Activated CD8-positive, alpha-beta memory T cell treated with anti-CD3 and anti-CD28 coated beads, Interleukin-2, amount 50 U/mL, for 4 hours (primary cell): ENCODE measurements around the gene DIPK1A.

Experiments used
- DNase-seq: peaks from one replicate; pipeline ENCODE4 v3.0.0-alpha.2; 2020

DIPK1A gene

DNA sequence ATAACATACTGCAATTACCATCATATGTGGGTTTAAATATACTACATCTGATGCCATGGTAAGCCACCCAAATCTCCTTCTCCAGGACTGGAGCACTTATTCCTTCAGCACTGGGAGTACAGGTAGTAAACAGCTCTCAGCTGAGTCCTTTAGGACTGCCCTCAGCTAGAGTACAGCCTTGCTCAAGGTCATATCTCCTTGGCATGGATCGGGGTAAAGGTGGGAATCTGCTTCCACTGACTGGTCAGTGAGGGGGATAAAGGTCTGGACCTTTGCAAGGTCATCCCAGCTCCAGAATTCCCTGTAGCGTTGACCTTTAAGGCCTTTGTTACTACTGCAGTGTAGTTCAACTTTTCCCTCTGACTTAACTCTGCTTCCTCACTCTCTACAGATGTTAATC is 90.7 kb downstream of the DIPK1A start:
- DNase-seq = no peak

DNA sequence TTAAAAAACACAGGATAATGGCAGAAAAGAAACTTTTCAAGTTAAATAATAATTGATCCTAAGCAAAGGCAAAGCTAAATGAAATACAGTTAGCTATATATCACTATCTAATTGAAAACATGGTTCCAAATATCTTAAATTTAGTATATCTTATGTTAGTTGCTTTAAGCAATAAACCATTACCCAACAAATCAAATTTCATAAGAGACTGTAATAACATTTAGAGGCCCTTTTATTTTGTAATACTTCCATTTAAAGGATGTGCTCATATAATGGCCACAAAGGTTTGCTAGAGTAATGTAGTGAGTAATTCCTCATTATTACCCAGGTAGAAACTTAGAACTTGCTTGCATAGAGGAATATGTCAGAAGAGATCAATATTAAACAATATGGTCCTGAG is 97.1 kb downstream of the DIPK1A start:
- DNase-seq = no peak

DNA sequence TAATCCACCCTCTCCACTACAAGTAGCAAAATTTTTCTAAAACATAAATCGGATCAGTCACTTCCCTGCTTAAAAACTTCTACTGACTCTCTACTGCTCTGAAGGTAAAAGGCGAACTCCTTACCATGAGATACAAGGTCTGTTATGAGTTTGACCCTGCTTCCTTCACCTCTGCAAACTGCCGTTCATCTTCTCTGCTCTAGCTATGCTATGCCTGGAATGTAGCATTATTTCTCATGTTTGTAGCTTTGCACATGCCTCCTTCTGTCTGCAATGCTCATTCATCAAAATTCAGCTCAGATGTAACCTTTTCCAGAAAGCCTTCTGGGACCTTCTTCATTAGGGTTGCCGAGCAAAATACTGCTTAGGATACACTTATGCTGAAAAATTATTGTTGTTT is 98.7 kb downstream of the DIPK1A start:
- DNase-seq = no peak

DNA sequence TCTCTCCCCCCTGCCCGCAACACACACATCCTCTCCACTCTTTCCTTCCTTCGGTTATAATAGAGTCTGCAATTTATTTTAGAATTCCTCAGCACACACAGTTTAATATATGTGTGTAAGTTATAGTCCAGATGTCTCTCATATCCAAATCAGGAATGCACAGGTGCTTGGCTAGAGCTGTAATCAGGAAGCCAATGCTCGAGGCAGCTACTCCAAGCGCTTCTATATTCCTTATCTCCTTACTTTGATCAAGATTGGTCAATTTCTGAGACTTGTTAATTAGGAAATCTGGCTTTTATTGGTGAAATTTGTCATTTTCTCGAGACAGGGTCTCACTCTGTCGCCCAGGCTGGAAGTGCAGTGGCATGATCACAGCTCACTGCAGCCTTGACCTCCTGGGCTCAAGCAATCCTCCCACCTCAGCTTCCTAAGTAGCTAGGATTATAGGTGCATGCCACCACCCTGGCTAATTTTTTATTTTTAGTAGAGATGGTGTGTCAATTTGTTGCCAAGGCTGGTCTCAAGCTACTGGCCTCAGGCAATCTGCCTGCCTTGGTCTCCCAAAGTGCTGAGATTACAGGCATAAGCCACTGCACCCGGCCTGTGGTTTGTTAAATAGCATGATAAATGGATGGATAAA is 101.7 kb downstream of the DIPK1A start:
- no peak for DNase-seq

DNA sequence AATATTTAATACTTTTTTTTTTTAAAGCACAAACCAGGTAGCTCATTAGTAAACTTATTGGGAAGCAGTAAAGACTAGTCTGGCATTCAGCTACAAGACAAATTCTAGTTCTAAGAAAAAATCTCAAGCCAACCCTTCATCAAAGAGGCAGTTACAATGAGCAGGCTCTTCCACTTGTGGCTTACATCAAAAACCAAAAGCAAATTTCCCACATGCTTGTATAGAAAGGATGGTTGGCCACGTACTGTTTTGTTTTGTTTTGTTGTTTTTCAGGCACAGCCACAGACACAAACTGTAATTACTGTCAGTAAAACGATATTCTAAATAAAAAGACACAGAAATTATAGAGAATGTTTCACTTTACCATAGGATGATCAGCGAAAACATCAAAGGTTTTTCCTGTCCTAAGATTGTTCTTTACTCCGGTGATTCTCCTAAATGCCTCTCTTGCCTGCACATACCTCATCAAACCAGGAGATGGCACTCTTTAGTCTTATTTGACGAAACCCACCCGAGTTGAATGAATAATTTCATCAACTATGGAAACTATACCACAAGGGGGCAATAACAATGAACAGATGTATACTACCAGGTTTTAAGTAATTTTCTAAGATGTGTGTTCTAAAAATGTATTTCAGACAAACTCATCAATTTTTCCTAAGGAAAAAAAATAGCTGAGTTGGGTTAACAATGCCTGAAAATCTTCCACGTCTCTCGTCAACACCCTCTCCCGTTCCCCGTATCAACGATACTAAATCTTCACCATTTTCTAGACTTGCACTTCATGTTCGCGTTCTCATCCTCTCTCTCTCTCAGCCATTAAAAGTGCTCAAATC is 102.5 kb downstream of the DIPK1A start:
- peak; percentile 35 for DNase-seq

DNA sequence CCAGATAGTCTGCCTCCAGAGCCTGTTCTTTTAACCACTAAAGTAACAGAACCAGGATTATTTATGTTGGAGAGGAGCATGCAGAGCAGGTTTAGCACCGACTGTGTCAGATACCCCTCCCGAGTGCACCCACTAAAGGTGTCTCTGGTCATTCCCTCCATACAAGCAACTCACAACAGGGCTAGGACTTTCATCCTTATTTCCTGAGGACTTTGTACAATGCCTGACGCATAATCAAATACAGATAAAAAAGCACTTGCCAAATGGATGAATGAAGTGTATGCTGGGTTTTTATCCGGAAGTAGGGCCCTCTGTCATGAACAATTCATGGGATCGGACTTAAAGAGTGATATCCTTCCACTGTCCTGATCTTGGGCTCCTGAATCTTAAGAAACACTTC is 103.4 kb downstream of the DIPK1A start:
- no peak for DNase-seq

DNA sequence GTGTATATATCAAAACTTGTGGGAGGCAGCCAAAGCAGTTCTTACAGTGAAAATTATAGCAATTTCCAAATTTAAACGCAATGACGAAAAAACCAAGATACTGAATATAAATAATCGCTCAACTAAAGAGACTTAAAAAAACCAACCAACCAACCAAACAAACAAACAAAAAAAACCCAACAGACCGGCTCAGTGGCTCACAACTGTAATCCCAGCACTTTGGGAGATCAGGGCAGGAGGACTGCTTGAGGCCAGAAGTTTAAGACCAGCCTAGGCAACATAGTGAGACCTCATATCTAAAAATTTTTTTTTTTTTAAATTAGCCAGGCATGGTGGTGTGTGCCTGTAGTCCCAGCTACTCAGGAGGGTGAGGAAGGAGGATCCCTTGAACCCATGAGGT is 106.0 kb downstream of the DIPK1A start:
- no peak for DNase-seq

DNA sequence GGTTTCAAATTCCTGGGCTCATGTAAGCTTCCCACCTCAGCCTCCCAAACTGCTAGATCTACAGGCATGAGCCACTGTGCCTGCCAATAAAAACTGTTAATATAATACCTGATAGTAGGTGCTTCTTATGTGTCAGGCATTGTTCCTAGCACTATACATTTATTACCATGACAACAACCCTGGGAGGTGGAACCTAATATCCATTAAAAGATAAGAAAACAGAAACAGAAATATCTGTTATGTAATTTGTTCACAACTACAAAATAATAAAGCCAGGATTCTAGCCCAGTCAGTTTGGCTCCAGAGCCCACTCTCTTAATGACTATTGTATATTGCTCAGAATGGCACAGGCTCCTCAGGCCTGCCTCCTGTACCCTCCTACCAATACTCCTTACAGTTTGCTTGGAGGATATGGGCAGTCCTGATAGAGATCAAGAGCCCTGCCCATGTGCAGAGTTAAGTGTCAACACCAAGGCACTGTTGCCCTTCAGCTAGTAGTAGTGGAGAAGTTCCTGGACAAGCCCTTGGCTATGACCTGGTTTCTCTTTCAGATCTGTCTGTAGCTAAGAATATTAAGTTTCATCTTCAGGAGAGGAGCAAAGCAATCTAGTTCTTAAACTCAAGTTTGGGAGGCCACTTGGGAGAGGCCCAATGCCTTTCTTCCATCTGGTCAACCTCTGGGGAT is 107.0 kb downstream of the DIPK1A start:
- DNase-seq = no peak

DNA sequence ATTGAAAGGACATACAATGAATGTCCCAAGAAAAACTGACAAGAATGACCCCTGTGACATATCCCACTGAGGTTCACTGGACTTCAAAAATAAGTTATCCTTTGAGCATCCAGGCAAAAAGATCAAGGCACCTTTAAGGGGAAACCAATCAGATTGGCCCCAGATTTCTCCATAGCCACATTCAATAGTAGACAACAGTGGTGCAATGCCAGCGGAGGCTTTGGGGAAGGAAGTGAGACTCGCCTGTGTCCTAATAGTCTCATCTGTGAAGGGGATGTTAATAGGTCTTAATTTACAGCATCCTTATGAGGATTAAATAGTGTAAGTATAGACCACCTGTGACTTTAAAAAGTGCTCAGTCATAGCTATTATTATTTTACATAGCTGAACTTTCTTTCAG is 108.0 kb downstream of the DIPK1A start:
- DNase-seq = no peak

DNA sequence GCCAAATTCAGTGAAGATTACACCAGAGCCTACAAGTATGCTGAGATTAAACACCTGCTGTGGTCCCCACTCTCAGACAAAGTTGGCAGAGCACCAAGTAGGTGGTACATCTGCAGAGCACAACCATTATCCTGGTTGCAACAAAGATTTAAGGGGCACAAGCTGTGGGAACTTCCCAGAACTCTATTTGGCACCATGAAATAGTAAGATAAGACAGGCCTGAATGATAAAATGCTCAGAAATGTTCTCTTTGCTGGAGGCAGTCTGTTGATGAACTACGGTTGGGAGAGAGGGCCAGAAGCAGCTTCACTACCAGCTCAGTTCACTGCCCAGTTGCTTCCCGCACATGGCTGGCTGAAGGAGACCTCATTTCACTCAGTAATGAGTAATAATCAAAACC is 109.5 kb downstream of the DIPK1A start:
- no peak for DNase-seq

DNA sequence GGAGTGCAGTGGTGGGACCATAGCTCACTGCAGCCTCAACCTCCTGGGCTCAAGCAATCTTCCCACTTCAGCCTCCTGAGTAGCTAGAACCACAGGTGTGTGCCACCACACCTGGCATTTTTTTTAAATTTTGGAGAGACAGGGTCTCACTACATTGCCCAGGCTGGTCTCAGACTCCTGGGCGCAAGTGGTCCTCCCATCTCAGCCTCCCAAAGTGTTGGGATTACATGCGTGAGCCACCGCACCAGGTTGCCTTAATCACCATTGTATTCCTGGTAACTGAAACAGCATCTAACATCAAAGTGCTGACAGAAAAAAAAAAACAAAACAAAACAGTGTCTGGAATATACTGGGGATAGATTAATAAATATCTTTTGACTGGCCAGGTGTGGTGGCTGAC is 111.2 kb downstream of the DIPK1A start:
- no peak for DNase-seq

DNA sequence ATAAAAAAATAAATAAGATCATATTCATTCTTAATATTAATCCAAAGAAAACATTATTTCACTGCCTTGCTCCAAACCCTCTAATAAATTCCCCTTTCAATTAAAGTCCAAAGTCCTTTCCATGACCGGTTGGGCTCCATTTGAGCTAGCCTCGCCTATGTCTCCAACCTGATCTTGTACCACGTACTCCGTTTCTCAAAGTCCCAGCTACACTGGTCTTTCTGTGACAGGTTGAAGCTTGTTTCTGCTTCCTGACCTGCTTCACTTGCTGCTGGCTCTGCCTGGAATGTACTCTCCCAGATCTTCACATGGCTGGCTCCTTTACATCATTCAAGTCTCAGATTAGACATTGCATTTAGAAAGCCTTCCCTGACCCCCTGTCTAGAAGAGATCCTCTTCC is 113.1 kb downstream of the DIPK1A start:
- no peak for DNase-seq

DNA sequence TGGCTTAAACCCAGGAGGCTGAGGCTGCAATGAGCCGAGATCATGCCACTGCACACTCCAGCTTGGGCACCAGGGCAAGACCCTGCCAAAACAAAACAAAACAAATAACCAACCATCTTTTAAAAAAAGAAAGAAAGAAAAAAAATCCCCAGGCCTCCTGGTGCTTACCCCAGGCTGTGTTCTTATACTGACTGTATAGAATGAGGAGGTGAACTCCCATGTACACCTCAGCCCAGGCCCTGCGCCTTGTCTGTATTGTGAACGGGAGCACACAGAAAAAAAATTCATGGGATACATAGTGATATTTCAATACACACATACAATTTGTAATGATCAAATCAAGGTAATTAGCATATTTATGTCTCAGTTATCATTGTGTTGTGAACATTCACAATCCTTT is 115.4 kb downstream of the DIPK1A start:
- DNase-seq = no peak

DNA sequence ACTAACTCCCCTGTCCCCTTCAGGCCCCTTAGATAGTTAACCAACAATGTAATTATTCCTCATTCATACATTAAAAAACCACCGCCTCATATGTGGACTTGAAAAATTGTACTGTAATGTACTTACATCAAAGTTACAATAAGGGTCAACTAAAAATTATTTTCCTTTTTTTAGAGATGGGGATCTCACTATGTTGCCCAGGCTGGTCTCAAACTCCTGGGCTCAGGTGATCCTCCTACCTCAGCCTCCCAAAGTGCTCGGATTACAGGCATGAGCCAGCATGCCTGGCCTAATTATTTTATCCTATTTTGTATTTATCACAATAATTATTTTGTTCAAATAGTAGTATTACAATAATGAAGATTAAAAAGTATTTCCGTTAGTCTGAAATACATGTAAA is 116.8 kb downstream of the DIPK1A start:
- DNase-seq = no peak

DNA sequence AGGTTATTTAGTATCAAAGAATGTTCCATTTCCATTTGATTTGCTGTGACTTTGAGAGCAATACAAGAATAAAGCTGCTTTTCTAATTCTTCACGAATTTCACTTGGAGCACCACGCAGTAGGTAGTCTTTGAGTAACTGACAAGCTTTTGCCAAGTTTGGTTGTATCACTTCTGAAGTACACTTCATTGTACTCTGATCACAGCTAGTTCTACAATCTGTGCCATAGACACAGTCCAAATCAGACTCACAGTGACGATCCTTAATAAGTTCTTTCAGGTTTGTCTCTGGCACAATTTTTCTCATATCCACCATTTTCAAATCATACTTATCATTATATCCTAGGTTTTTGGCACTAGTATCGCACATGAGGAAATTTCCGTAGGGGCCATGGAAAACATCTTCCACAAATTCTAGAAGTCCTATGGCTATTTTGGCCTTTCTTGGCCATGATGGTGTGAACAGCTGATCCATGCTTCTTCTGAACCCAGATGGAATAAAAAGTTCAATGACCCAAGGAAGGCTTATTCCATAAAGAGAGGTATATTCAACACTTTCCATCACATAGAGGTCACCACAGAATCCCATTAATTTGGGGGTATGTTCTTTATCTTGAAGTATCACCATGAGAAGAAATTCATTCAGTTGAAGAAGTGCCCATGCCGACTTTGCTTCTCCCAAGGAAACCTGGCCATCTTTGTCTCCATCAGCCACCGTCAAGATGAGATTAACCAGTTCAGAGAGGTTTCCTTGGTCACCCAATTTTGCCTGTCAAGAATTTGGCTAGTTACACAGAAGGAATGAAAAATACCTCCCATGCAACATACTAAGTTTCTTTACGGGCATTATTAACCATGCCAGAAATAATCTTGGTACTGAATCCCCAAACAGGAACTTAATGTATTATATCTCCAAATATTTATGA is 117.6 kb downstream of the DIPK1A start:
- DNase-seq = no peak

DNA sequence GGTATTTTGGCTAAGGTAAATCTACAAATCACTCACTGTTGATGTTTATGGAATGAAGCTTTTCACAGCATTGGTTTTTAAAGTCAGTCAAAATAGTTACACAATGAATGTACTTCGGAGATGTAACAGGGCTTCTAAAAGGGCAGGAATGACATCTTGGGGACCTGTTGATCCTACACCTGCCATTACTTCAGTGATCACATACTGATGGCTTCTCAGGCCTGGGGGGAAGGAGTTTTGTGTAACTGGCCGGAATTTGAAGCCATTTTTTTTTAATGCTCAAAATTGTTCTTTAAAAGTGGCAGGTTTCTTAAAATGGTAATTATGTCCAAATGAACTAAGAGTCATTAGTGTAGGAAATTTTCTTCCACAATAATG is 118.2 kb downstream of the DIPK1A start:
- no peak for DNase-seq

DNA sequence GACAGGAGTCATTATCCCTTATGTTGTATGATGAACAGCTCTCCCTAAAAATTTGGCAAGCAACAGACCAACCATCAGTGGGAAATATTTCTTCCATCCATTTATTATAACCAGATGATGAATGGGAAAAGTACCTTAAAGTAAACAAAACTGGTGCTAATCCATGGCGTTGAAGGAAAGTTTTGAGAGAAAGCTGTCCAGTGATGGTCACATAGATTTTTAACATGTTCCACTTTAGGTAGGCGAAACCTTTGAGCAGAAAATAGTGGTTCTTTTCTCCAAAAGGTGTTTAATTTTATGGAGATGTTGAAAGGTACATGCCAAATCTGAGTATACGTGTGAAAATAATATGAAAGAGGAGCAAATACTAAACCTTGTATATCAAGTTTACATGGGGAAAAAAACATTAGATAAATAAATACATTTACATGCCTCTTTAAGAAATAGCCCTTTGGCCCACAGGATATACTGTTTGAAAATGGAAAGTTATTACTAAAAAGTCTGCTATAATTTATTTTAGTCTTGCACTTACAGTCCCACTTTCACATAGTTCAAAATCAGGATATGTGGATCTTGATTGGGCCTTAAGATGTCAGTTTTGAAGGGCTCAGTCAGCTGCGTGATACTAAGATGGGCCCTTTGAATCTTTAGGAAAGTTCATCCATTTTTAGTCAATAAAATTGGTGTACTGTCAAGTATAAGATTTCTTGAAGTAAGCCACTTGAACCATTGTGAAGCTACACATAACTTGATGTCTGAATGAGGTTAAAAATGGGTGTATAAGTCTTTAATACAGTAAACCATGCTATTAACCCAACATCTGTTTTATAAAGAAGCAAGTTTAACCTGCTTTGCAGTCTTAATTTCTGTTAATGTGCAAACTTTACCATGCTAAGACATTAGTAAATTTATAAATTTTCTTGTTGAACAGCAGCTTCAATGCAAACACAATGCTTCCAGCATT is 118.9 kb downstream of the DIPK1A start:
- no peak for DNase-seq

DNA sequence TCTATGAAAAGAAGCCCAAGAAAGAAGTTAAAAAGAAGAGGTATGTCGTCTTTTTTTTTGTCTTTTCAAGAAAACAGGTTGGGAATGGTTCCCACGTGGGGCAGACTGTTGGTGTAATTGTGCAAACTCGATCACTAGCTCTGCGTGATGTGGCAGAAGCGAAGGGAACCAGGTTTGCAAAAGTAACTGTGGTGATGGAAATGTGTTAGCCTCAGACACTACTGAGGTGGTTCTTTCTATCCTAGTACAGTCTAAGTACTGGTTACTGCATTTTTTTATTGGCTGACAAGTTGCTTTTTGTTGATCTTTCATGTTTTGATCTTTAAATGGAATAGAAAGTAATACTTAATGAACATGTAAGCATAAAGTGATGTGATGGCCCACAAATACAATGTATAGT is 120.7 kb downstream of the DIPK1A start:
- no peak for DNase-seq

DNA sequence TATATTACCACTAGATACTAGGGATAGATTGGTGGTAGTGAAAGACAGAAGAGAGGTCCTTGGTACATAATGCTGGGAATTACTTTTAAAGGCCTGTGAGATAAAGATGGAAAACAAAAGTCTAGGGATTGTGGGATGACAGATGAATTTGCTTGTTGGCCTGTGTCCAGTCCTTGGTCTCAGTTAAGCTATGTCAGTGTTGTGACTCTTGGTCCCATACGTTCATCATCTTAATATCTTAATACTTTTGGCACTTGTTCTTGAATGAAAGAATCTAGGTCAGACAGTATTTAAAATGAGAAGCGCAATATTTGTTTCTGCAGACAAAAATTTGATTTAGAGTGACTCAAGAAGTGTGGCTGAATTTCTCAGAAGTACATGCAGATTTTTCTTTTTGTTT is 121.8 kb downstream of the DIPK1A start:
- DNase-seq = no peak

DNA sequence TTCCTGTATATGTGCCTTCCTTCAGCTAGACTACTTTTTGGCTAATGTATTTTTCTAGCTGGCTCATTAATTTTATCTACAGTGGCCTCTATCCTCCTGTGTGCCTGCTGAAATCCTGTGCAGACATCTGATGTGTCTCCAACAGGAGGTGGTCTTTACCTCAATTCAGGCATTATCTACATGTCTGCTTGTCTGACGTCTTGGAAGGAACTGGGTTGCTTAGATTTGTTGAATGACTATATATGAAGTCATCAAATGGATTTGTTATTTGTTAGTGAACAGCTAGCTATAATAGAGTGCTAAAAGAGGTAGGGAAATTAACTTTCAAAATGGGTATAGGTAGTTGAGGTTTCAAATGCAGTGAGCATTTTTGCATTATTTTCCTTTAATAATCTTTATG is 122.7 kb downstream of the DIPK1A start:
- DNase-seq = no peak

DNA sequence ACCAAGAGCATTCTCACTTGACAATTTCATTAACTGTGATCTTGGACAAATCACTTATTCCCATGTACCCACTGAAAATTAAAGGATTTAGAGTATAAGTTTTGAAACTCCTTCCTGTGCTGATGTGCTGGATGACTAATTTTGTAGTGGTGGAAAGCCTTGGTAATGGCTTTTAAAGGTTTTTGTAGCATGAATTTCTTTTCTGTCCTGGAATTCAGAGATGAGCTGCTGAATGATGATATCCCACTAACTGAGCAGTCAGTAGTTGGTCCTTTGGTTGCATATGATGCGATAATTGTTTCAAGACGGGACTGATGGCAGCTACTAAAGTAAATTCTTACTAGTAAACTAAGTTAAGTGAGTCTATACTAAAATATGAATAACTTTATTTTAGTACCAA is 124.2 kb downstream of the DIPK1A start:
- DNase-seq = no peak

DNA sequence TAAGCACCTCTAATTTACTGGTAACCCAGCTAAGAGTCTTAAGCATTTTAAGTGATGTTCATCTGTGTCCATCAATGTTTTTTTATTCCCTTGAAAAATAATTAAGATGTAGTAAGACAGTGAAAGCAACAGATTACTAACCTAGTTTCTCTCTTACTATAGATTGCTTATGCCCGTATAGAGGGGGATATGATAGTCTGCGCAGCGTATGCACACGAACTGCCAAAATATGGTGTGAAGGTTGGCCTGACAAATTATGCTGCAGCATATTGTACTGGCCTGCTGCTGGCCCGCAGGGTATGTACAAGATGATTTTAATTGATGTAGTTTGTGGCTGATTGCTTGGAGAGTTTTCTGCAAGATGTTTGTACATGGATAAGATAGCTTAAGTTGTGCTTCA is 126.6 kb downstream of the DIPK1A start:
- no peak for DNase-seq
